Endothelial cell (in vitro differentiated cells): Measurements from ENCODE around the gene KCNN1. TPM values are rescaled to one million over a fixed set of nuclear protein-coding genes. Genes with fewer than 3 reads are reported as not detected.
A peak's percentile ranks its signal among the peaks of the same experiment; 100 is the strongest.

Source experiments
- DNase-seq: peaks from one replicate; pipeline ENCODE4 v3.0.0; 2021; ENCODE audit warnings: low spot score
- H3K27ac Mint-ChIP-seq: one replicate; pipeline ENCODE4 v1.8.0; 2021; ENCODE audit warnings: mixed read lengths, inconsistent platforms; ENCODE audit not compliant: unreplicated experiment
- H3K27me3 Mint-ChIP-seq: one replicate; pipeline ENCODE4 v1.8.0; 2021; ENCODE audit warnings: mild to moderate bottlenecking, moderate library complexity, mixed read lengths, inconsistent platforms; ENCODE audit not compliant: unreplicated experiment
- H3K36me3 Mint-ChIP-seq: one replicate; pipeline ENCODE4 v1.8.0; 2021; ENCODE audit warnings: mild to moderate bottlenecking, low read depth, mixed read lengths, inconsistent platforms; ENCODE audit not compliant: unreplicated experiment
- H3K4me1 Mint-ChIP-seq: one replicate; pipeline ENCODE4 v1.8.0; 2021; ENCODE audit warnings: mild to moderate bottlenecking, mixed read lengths, inconsistent platforms; ENCODE audit not compliant: unreplicated experiment
- H3K4me3 Mint-ChIP-seq: one replicate; pipeline ENCODE4 v1.8.0; 2021; ENCODE audit warnings: mild to moderate bottlenecking, mixed read lengths, inconsistent platforms; ENCODE audit not compliant: unreplicated experiment
- H3K9me3 Mint-ChIP-seq: one replicate; pipeline ENCODE4 v1.8.0; 2021; ENCODE audit warnings: mixed read lengths, inconsistent platforms; ENCODE audit not compliant: unreplicated experiment
- total RNA-seq: library from RNA; stranded (reverse); fragmentation: NEBNext Ultra II Directional; extraction: Animal tissue kit (Norgen Biotek cat#: 25700); gene quantifications from one replicate; pipeline ENCODE4 v1.2.1, GENCODE V29; 2021; ENCODE audit not compliant: unreplicated experiment
- TF ChIP-seq, protein P1 (sequence below): fragments of 200-600 bp; sonication (generic); IDR thresholded peaks from one replicate; pipeline ENCODE4 v1.5.0; 2021; ENCODE audit warnings: antibody characterized with exemption; ENCODE audit not compliant: unreplicated experiment

The KCNN1 gene
- total RNA-seq, 1 donor from 2014 or later = 19.3 TPM

DNA sequence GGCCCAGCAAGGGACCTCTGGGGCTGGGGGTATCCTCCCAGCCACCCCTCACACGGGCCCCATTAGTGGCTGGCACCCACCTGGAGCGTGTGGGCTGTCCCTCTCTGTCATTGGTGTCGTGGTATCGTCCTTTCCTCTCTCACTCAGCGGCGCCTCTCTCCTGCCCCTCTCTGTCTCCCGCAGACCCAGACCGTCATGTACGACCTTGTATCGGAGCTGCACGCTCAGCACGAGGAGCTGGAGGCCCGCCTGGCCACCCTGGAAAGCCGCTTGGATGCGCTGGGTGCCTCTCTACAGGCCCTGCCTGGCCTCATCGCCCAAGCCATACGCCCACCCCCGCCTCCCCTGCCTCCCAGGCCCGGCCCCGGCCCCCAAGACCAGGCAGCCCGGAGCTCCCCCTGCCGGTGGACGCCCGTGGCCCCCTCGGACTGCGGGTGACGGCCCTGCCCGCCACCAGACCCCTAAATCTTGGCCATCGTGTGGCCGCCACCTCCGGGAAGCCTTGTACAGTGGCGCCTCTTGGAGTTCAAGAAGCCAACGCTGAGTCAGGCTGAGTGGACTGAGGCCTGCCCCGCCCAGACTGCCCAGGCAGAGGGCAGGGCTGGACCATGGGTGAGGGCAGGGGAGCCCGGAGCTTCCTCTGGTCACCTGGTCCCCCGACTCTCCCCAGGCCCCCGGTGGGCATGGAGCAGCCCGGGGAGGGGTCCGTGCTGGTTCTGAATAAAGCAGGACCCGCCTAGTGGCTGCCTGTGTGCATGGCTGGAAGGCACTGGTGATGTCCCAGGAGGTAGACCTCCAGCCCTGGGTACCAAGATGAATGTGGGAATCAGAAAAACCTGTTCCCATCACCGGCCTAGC is 31.3 kb downstream of the KCNN1 start:
- peak; percentile 44 for DNase-seq
- H3K9me3 Mint-ChIP-seq = no peaks in the 10 kb centered on the region
- peaks cover 4% of the 10 kb centered on the region for H3K36me3 Mint-ChIP-seq
- H3K27me3 Mint-ChIP-seq = peaks cover 4% of the 10 kb centered on the region
- no peak overlapping the region for H3K4me3 Mint-ChIP-seq
- TF ChIP-seq, protein P1, sequence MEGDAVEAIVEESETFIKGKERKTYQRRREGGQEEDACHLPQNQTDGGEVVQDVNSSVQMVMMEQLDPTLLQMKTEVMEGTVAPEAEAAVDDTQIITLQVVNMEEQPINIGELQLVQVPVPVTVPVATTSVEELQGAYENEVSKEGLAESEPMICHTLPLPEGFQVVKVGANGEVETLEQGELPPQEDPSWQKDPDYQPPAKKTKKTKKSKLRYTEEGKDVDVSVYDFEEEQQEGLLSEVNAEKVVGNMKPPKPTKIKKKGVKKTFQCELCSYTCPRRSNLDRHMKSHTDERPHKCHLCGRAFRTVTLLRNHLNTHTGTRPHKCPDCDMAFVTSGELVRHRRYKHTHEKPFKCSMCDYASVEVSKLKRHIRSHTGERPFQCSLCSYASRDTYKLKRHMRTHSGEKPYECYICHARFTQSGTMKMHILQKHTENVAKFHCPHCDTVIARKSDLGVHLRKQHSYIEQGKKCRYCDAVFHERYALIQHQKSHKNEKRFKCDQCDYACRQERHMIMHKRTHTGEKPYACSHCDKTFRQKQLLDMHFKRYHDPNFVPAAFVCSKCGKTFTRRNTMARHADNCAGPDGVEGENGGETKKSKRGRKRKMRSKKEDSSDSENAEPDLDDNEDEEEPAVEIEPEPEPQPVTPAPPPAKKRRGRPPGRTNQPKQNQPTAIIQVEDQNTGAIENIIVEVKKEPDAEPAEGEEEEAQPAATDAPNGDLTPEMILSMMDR = peak; percentile 27
- H3K4me1 Mint-ChIP-seq = peaks cover 5% of the 10 kb centered on the region
- no peak overlapping the region for H3K27ac Mint-ChIP-seq

DNA sequence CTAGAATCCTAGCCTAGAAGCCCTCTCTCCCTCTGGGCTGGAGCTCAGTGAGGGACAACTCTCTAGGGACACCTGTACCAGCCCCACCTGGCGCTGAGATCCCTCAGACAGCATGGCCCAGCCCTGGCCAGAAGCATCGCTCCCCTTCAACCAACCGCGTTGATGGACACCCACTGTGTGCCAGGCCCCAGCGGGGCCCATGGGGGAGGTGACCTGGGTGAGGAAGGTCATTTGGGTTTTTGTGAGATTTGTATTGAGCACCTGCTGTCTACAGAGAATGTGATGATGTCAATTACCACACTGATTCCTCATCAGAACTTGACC is 31.9 kb downstream of the KCNN1 start:
- H3K36me3 Mint-ChIP-seq = peaks cover 4% of the 10 kb centered on the region
- no peaks in the 10 kb centered on the region for H3K9me3 Mint-ChIP-seq
- no peak overlapping the region for H3K27ac Mint-ChIP-seq
- TF ChIP-seq, protein P1 = no peak
- DNase-seq = no peak
- H3K4me1 Mint-ChIP-seq = peaks cover 5% of the 10 kb centered on the region
- peaks cover 4% of the 10 kb centered on the region for H3K27me3 Mint-ChIP-seq
- H3K4me3 Mint-ChIP-seq = peak overlapping the region; percentile 10

DNA sequence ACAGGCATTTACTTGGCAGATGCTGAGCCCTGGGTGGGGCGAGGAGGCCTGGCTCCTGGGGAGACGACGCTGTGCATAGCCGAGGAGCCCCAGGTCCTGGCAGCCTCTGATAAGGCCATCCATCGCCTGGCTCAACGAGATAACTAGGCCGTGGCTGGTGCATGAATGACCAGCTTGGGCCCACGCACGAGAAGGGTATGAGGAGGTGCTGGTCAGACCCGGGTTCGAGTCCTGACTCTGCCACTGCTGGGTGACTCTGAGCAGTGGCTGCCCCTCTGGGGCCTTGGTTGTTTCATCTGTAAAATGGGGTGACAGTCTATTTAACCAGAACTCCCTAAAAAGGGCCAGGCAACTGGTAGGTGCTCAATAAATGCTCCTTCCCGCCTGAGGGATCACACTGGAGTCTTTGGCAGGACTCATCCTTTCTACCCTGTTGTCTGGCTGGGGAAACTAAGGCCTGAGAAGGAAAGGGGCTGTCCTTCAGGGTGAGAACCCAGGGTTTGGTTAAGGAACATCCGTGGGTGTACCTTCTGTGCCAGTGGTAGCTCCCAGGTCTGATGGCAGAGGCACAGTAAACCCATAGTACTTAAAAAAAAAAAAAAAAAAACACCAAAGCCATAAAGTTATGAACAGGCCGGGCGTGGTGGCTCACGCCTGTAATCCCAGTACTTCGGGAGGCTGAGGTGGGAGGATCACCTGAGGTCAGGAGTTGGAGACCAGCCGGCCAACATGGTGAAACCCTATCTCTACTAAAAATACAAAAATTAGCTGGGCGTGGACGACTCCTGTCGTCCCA is 33.0 kb downstream of the KCNN1 start:
- Mint-ChIP-seq H3K36me3 (peaks cover 4% of the 10 kb centered on the region), H3K4me1 (peaks cover 5% of the 10 kb centered on the region), H3K27me3 (peaks cover 4% of the 10 kb centered on the region), H3K9me3 (no peaks in the 10 kb centered on the region), H3K4me3 (peak overlapping the region; percentile 87), H3K27ac (no peak overlapping the region)
- DNase-seq = no peak
- TF ChIP-seq, protein P1 = no peak

DNA sequence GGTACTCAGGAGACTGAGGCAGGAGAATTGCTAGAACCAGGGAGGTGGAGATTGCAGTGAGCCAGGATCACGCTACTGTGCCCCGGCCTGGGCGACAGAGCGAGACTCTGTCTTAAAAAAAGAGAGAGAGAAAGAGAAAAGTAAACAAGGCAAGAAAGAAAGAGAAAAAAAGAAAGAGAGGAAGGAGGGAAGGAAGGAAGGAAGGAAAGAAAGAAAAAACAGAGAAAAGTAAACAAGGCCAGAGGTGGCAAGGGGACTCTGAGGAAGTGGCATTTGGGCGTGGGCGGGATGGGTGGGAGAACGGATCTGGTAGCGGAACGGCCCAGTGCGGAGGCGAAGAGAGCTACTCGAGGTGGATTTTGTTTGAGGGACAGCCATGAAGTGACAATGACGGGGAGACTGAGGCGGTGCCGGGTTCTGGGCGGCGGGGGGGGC is 33.6 kb downstream of the KCNN1 start:
- Mint-ChIP-seq H3K4me3 (peak overlapping the region; percentile 87), H3K4me1 (peaks cover 5% of the 10 kb centered on the region), H3K36me3 (peaks cover 4% of the 10 kb centered on the region), H3K27ac (no peak overlapping the region), H3K27me3 (peaks cover 4% of the 10 kb centered on the region), H3K9me3 (no peaks in the 10 kb centered on the region)
- DNase-seq = no peak
- TF ChIP-seq, protein P1 = no peak
